GM12878 (cell line): ENCODE measurements around the gene NOTCH3.

Experiments
- CHD1 ChIP-seq: IDR thresholded peaks from 2 replicates; pipeline ENCODE4 v1.6.1; 2012; ENCODE audit warnings: low read depth, low read length, improper control_type of control experiment
- EP300 ChIP-seq, 2 experiments: fragments of 150-350 bp in 1 of 2; IDR thresholded peaks; 2 replicates each; pipeline ENCODE4 v1.6.1; 2011 to 2012; ENCODE audit warnings: low read depth in 2 of 2, low read length in 2 of 2, borderline replicate concordance in 1 of 2, improper control_type of control experiment in 1 of 2, inconsistent platforms in 1 of 2; ENCODE audit not compliant: control insufficient read depth in 1 of 2
- RAD51 ChIP-seq: fragments of 450-650 bp; IDR thresholded peaks from 2 replicates; pipeline ENCODE4 v1.6.1; 2016; ENCODE audit warnings: moderate library complexity, mild to moderate bottlenecking, inconsistent platforms
- TCF3 ChIP-seq: IDR thresholded peaks from 2 replicates; pipeline ENCODE4 v1.6.1; 2012; ENCODE audit warnings: low read depth, mild to moderate bottlenecking, low read length, borderline replicate concordance; ENCODE audit not compliant: insufficient read depth
- TF ChIP-seq, protein P1 (sequence below): IDR thresholded peaks from 2 replicates; pipeline ENCODE4 v1.6.1; 2012; ENCODE audit warnings: low read depth, low read length, improper control_type of control experiment
- TF ChIP-seq, protein P2 (sequence below): fragments of 450-650 bp; IDR thresholded peaks from 2 replicates; pipeline ENCODE4 v1.6.1; 2017; ENCODE audit warnings: mild to moderate bottlenecking
- TF ChIP-seq, protein P3 (sequence below): IDR thresholded peaks from 2 replicates; pipeline ENCODE4 v1.6.1; 2011; ENCODE audit warnings: low read depth, mild to moderate bottlenecking, low read length, moderate library complexity, borderline replicate concordance; ENCODE audit errors: extremely low read depth

- TF ChIP-seq EP300 (IDR thresholded peaks at IDR 0.05; ENCODE audit: borderline replicate concordance in 1 of 2, control insufficient read depth in 1 of 2, low read depth in 2 of 2, low read length in 2 of 2) (no peak), TCF3 (no peak), CHD1 (no peak), RAD51 (no peak)
- TF ChIP-seq, protein P1, sequence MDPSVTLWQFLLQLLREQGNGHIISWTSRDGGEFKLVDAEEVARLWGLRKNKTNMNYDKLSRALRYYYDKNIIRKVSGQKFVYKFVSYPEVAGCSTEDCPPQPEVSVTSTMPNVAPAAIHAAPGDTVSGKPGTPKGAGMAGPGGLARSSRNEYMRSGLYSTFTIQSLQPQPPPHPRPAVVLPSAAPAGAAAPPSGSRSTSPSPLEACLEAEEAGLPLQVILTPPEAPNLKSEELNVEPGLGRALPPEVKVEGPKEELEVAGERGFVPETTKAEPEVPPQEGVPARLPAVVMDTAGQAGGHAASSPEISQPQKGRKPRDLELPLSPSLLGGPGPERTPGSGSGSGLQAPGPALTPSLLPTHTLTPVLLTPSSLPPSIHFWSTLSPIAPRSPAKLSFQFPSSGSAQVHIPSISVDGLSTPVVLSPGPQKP, result no peak
- TF ChIP-seq, protein P2, sequence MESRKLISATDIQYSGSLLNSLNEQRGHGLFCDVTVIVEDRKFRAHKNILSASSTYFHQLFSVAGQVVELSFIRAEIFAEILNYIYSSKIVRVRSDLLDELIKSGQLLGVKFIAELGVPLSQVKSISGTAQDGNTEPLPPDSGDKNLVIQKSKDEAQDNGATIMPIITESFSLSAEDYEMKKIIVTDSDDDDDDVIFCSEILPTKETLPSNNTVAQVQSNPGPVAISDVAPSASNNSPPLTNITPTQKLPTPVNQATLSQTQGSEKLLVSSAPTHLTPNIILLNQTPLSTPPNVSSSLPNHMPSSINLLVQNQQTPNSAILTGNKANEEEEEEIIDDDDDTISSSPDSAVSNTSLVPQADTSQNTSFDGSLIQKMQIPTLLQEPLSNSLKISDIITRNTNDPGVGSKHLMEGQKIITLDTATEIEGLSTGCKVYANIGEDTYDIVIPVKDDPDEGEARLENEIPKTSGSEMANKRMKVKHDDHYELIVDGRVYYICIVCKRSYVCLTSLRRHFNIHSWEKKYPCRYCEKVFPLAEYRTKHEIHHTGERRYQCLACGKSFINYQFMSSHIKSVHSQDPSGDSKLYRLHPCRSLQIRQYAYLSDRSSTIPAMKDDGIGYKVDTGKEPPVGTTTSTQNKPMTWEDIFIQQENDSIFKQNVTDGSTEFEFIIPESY, result no peak
- TF ChIP-seq, protein P3, sequence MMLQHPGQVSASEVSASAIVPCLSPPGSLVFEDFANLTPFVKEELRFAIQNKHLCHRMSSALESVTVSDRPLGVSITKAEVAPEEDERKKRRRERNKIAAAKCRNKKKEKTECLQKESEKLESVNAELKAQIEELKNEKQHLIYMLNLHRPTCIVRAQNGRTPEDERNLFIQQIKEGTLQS, result no peak
Observed at GRCh38 chr19:15180451-15181390, 20.1 kb downstream of the NOTCH3 start.
